B cell (primary cell): ENCODE results near the gene DIAPH1. TPM values are rescaled to one million over a fixed set of nuclear protein-coding genes. Genes with fewer than 3 reads are reported as not detected.

ENCODE experiments used
- ATAC-seq: fragments of 200-7000 bp; cut with Tn5 transposase; one replicate; pipeline ENCODE4 v1.10.0; 2021; ENCODE audit warnings: low read depth, mild to moderate bottlenecking, moderate number of reproducible peaks, moderate library complexity
- CTCF ChIA-PET: fragments of 350-600 bp; sonication (Branson Sonifier 250); formaldehyde crosslinking; loops from one replicate; lab custom pipeline; 2021; ENCODE audit warnings: antibody characterized with exemption, inconsistent platforms; lab: Charles Lee
- POLR2A ChIA-PET: fragments of 350-600 bp; sonication (Branson Sonifier 250); formaldehyde crosslinking; loops from one replicate; lab custom pipeline; 2021; ENCODE audit warnings: antibody characterized with exemption; lab: Charles Lee
- DNase-seq: peaks from one replicate; pipeline ENCODE4 v3.0.0; 2013
- H2AFZ ChIP-seq: 2 replicates; pipeline ENCODE4 v1.6.1; 2012; ENCODE audit warnings: mild to moderate bottlenecking, low read depth, low read length; ENCODE audit not compliant: insufficient read depth, poor library complexity, severe bottlenecking
- H3K27ac ChIP-seq, 2 donors: 1 replicate in 1 of 2; 2 replicates in 1 of 2; pipeline ENCODE4 v1.5.1; 2012 to 2013; ENCODE audit warnings: low read length in 2 of 2, mild to moderate bottlenecking in 2 of 2, moderate library complexity in 1 of 2
- H3K27me3 ChIP-seq, 4 experiments: fragments of 200-600 bp in 1 of 4; sonication (generic) in 1 of 4; replicated peaks in 1 of 4; 1 replicate in 2 of 4; 2 replicates in 2 of 4; pipeline versions ENCODE4 v1.6.1 to v1.7.0; 2013 to 2016; ENCODE audit warnings: low read length in 3 of 4, mild to moderate bottlenecking in 2 of 4, mixed read lengths in 1 of 4, moderate library complexity in 1 of 4; ENCODE audit not compliant: insufficient read depth in 4 of 4, control insufficient read depth in 3 of 4; ENCODE audit errors: control extremely low read depth in 1 of 4
- H3K36me3 ChIP-seq, 2 experiments: replicated peaks in 1 of 2; 1 replicate in 1 of 2; 2 replicates in 1 of 2; pipeline versions ENCODE4 v1.6.1 to v1.7.1; 2013; ENCODE audit warnings: low read length in 1 of 2; ENCODE audit not compliant: insufficient read depth in 2 of 2, control insufficient read depth in 1 of 2; ENCODE audit errors: control extremely low read depth in 1 of 2, extremely low read depth in 1 of 2
- H3K4me1 ChIP-seq, 2 donors: fragments of 200-600 bp in 1 of 2; sonication (generic) in 1 of 2; 1 replicate in 1 of 2; 2 replicates in 1 of 2; pipeline versions ENCODE4 v1.5.1 to v1.6.1; 2013 to 2017; ENCODE audit warnings: low read length in 2 of 2; ENCODE audit not compliant: control insufficient read depth in 2 of 2, insufficient read depth in 2 of 2
- H3K4me2 ChIP-seq: replicated peaks from 2 replicates; pipeline ENCODE3; 2012; ENCODE audit warnings: mild to moderate bottlenecking, low read depth, low read length; ENCODE audit not compliant: poor library complexity, severe bottlenecking
- H3K4me3 ChIP-seq, 5 experiments: fragments of 200-600 bp in 1 of 5; sonication (generic) in 1 of 5; 1 replicate in 3 of 5; 2 replicates in 2 of 5; pipeline versions ENCODE4 v1.5.1 to v1.7.0; 2011 to 2016; ENCODE audit warnings: low read length in 4 of 5, mild to moderate bottlenecking in 4 of 5, low read depth in 2 of 5, control low read depth in 1 of 5, moderate library complexity in 1 of 5; ENCODE audit not compliant: insufficient read depth in 1 of 5; ENCODE audit errors: control extremely low read depth in 1 of 5, extremely low read depth in 1 of 5
- H3K79me2 ChIP-seq: fragments of 200-600 bp; sonication (generic); one replicate; pipeline ENCODE4 v1.6.0; 2016; ENCODE audit warnings: low read length; ENCODE audit not compliant: control insufficient read depth, insufficient read depth
- H3K9ac ChIP-seq: fragments of 200-600 bp; sonication (generic); 2 replicates; pipeline ENCODE4 v1.6.1; 2017; ENCODE audit warnings: mild to moderate bottlenecking, low read length, moderate library complexity
- H3K9me3 ChIP-seq, 3 donors: one replicate each; pipeline versions ENCODE4 v1.6.1 to v1.7.1; 2013; ENCODE audit warnings: low read length in 2 of 3; ENCODE audit not compliant: control insufficient read depth in 2 of 3, insufficient read depth in 1 of 3; ENCODE audit errors: control extremely low read depth in 1 of 3
- H4K20me1 ChIP-seq: 2 replicates; pipeline ENCODE4 v1.6.0; 2012; ENCODE audit warnings: mild to moderate bottlenecking, low read length; ENCODE audit not compliant: insufficient read depth, control insufficient read depth, poor library complexity, severe bottlenecking
- H3K27ac Mint-ChIP-seq: one replicate; pipeline ENCODE4 v1.8.0; 2021; ENCODE audit warnings: mixed read lengths
- H3K27me3 Mint-ChIP-seq: one replicate; pipeline ENCODE4 v1.8.0; 2021; ENCODE audit warnings: mixed read lengths
- H3K4me1 Mint-ChIP-seq: one replicate; pipeline ENCODE4 v1.8.0; 2021; ENCODE audit warnings: mixed read lengths
- H3K4me3 Mint-ChIP-seq: one replicate; pipeline ENCODE4 v1.8.0; 2021; ENCODE audit warnings: mixed read lengths
- H3K9me3 Mint-ChIP-seq: one replicate; pipeline ENCODE4 v1.8.0; 2022; ENCODE audit warnings: mixed read lengths; ENCODE audit not compliant: insufficient read depth
- EZH2 ChIP-seq: IDR thresholded peaks from 2 replicates; pipeline ENCODE4 v1.6.1; 2012; ENCODE audit warnings: borderline replicate concordance, low read depth, mild to moderate bottlenecking, moderate library complexity, low read length; ENCODE audit not compliant: insufficient read depth, poor library complexity, severe bottlenecking
- WGBS: methylation state at CpG from one replicate; pipeline ENCODE4 v1.1.5; 2013; ENCODE audit warnings: missing lambda C conversion rate; ENCODE audit not compliant: insufficient coverage; 5-methylcytosine and 5-hydroxymethylcytosine counted together
- intact Hi-C: fragments of 100-400 bp; cut with micrococcal nuclease; formaldehyde crosslinking; loops from one replicate; pipeline ENCODE4 v1.10.0; 2022
- polyA plus RNA-seq: library from polyadenylated mRNA; depleted of rRNA; stranded (reverse); fragments of >200 nt; gene quantifications from 2 replicates; pipeline ENCODE4 v1.2.3, GENCODE V29; 2012
- total RNA-seq, 2 donors: library from RNA; stranded (reverse); fragments of 120-200 nt in 1 of 2; gene quantifications; 1 replicate in 1 of 2; 2 replicates in 1 of 2; pipeline versions ENCODE4 v1.2.3 to v1.2.4, GENCODE V29; 2013 to 2022
- TF ChIP-seq, protein P1 (sequence below): fragments of 200-600 bp; IDR thresholded peaks from one replicate; pipeline ENCODE4 v1.8.0; 2022; ENCODE audit warnings: antibody characterized with exemption, mild to moderate bottlenecking

Gene DIAPH1
- total and polyA plus RNA-seq, 2 donors (not counting 1 experiment from before 2014, with no cell fraction given): 59.7 to 113 TPM

DNA sequence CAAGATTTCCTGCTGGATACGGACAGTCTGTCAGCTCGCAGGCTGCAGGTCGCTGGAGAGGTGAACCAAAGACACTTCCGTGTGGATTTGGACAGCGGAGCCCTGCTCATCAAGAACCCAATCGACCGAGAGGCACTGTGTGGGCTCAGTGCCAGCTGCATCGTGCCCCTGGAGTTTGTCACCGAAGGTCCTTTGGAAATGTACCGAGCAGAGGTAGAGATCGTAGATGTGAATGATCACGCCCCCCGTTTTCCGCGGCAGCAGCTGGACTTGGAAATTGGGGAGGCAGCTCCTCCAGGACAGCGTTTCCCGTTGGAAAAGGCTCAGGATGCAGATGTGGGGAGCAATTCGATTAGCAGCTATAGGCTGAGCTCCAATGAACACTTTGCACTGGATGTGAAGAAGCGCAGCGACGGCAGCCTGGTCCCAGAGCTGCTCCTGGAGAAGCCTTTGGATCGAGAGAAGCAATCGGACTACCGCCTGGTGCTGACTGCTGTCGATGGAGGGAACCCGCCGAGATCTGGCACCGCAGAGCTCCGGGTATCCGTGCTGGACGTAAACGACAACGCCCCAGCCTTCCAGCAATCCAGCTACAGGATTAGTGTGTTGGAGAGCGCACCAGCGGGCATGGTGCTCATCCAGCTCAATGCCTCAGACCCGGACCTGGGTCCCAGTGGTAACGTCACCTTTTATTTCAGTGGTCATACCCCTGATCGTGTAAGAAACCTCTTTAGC lies 133.3 kb downstream of the DIAPH1 start:
- no peak for DNase-seq
- ATAC-seq: no peak
- peaks cover 0 to 61% (median 32%) of the 10 kb centered on the region in 4 experiments for H3K27me3 ChIP-seq
- Mint-ChIP-seq H3K4me3 (peak overlapping the region; percentile 40), H3K4me1 (peaks cover 16% of the 10 kb centered on the region), H3K27ac (no peak overlapping the region), H3K27me3 (peaks cover 77% of the 10 kb centered on the region), H3K9me3 (no peaks in the 10 kb centered on the region)
- no peaks in the 10 kb centered on the region for H3K79me2 ChIP-seq
- H3K9ac ChIP-seq: peak overlapping the region; percentile 23
- peak overlapping the region; percentile 60 for H2AFZ ChIP-seq
- no peaks in the 10 kb centered on the region for H4K20me1 ChIP-seq
- H3K36me3 ChIP-seq: no peaks in the 10 kb centered on the region
- peak overlapping the region in 3 of 5 experiments; percentile 15 to 39 (median 21) for H3K4me3 ChIP-seq
- POLR2A ChIA-PET: no interaction called here
- intact Hi-C loops: no loop called here
- WGBS: 58% methylated on average over 38 of the region's 38 CpGs
- TF ChIP-seq, protein P1, sequence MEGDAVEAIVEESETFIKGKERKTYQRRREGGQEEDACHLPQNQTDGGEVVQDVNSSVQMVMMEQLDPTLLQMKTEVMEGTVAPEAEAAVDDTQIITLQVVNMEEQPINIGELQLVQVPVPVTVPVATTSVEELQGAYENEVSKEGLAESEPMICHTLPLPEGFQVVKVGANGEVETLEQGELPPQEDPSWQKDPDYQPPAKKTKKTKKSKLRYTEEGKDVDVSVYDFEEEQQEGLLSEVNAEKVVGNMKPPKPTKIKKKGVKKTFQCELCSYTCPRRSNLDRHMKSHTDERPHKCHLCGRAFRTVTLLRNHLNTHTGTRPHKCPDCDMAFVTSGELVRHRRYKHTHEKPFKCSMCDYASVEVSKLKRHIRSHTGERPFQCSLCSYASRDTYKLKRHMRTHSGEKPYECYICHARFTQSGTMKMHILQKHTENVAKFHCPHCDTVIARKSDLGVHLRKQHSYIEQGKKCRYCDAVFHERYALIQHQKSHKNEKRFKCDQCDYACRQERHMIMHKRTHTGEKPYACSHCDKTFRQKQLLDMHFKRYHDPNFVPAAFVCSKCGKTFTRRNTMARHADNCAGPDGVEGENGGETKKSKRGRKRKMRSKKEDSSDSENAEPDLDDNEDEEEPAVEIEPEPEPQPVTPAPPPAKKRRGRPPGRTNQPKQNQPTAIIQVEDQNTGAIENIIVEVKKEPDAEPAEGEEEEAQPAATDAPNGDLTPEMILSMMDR: no peak
- no peak for TF ChIP-seq EZH2
- CTCF ChIA-PET: interaction anchor here (0.6 to 3.0 kb wide), 7 partner anchors 10 to 847 kb away, joined by 3 to 10 read pairs (median 8); partner anchors contain the start of genes PCDHGA12 and PCDHGC3
- no peak overlapping the region for H3K27ac ChIP-seq
- H3K9me3 ChIP-seq: peaks cover 0 to 12% (median 0%) of the 10 kb centered on the region in 3 donors
- H3K4me1 ChIP-seq: peaks cover 15 to 17% of the 10 kb centered on the region in 2 donors
- H3K4me2 ChIP-seq: peak overlapping the region; percentile 66
